Colonic mucosa (tissue), 4 donors: ENCODE results near the gene ARID1B. TPM values are rescaled to one million over a fixed set of nuclear protein-coding genes. Genes with fewer than 3 reads are reported as not detected.

Experiments used
- DNase-seq: peaks from one replicate; pipeline ENCODE4 v3.0.0-alpha.2; 2020
- H3K27ac ChIP-seq: fragments of 200-600 bp; one replicate; pipeline ENCODE4 v1.8.0; 2021
- H3K27me3 ChIP-seq: fragments of 200-600 bp; one replicate; pipeline ENCODE4 v1.8.0; 2021
- H3K36me3 ChIP-seq: fragments of 200-600 bp; one replicate; pipeline ENCODE4 v1.8.0; 2021
- H3K4me1 ChIP-seq: fragments of 200-600 bp; one replicate; pipeline ENCODE4 v1.8.0; 2021; ENCODE audit warnings: mild to moderate bottlenecking
- H3K4me3 ChIP-seq: fragments of 200-600 bp; one replicate; pipeline ENCODE4 v1.8.0; 2021
- H3K9ac ChIP-seq, 2 donors: one replicate each; pipeline ENCODE4 v1.7.0; 2013; ENCODE audit warnings: control low read depth in 2 of 2, low read depth in 2 of 2, low read length in 2 of 2
- H3K9me3 ChIP-seq: fragments of 200-600 bp; one replicate; pipeline ENCODE4 v1.8.0; 2021
- intact Hi-C: fragments of 100-400 bp; cut with DNase I; formaldehyde crosslinking; loops from one replicate; pipeline ENCODE4 v1.14.1; 2022
- total RNA-seq, 2 donors: library from RNA; stranded (reverse); fragmentation: NEBNext Ultra II Directional in 1 of 2; extraction: Animal tissue kit (Norgen Biotek cat#: 25700) in 1 of 2; gene quantifications; one replicate each; pipeline ENCODE4 v1.2.1, GENCODE V29; 2021
- TF ChIP-seq, protein P1 (sequence below): fragments of 200-600 bp; IDR thresholded peaks from one replicate; pipeline ENCODE4 v1.8.0; 2022; ENCODE audit warnings: antibody characterized with exemption, mild to moderate bottlenecking
- donor health status: healthy.
- donor health status: DM: no; HTN: no; CAD: no.
- donor health status: DM: no; HTN: no; CAD: no.

The ARID1B gene
- total RNA-seq, 2 donors from 2014 or later: 61.3 to 71.5 TPM

DNA sequence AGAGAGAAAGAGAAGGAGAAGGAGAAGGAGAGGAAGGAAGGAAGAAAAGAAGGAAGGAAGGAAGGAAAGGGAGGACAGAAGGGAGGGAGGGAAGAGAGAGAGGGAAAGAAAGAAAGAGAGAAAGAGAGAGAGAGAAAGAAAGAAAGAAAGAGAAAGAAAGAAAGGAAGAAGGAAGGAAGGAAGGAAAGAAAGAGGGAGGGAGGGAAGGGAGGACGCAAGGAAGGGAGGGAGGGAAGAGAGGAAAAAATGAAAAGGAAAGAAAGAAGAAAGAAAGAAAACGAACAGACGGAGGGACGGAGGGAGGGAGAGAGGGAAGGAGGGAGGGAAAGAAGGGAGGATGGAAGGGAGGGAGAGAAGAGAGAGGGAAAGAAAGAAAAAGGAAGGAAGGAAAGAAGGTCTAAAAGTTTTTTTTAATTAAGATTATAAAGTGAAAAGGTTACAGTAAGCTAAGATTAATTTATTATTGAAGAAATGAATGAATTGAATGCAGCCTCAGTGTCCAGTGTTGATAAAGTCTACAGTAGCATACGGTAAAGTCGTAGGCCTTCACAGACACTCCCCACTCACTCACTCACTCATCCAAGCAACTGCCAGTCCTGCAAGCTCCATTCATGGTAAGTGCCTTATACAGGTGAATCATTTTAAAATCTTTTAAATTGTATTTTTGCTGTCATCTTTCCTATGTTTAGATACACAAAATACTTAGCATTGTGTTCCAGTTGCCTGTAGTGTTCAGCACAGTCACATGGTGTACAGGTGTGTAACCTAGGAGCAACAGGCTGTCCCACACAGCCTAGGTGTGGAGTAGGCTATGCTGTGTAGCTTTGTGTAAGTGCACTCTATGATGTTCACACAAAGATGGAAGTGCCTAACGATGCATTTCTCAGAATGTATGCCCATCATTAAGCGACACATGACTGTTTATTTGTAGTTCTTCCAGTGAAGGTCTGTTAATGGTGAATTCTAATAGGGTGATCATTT lies 20.3 kb upstream of the ARID1B start:
- H3K4me1 ChIP-seq: no peaks in the 10 kb centered on the region
- no peak overlapping the region for H3K4me3 ChIP-seq
- H3K36me3 ChIP-seq: no peaks in the 10 kb centered on the region
- H3K9me3 ChIP-seq: no peaks in the 10 kb centered on the region
- TF ChIP-seq, protein P1, sequence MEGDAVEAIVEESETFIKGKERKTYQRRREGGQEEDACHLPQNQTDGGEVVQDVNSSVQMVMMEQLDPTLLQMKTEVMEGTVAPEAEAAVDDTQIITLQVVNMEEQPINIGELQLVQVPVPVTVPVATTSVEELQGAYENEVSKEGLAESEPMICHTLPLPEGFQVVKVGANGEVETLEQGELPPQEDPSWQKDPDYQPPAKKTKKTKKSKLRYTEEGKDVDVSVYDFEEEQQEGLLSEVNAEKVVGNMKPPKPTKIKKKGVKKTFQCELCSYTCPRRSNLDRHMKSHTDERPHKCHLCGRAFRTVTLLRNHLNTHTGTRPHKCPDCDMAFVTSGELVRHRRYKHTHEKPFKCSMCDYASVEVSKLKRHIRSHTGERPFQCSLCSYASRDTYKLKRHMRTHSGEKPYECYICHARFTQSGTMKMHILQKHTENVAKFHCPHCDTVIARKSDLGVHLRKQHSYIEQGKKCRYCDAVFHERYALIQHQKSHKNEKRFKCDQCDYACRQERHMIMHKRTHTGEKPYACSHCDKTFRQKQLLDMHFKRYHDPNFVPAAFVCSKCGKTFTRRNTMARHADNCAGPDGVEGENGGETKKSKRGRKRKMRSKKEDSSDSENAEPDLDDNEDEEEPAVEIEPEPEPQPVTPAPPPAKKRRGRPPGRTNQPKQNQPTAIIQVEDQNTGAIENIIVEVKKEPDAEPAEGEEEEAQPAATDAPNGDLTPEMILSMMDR: no peak
- no peaks in the 10 kb centered on the region for H3K27me3 ChIP-seq
- no peak overlapping the region for H3K9ac ChIP-seq
- intact Hi-C loops: no loop called here
- DNase-seq: no peak
- H3K27ac ChIP-seq: no peak overlapping the region

- H3K36me3 ChIP-seq: no peaks in the 10 kb centered on the region
- intact Hi-C loops: no loop called here
- H3K4me1 ChIP-seq: no peaks in the 10 kb centered on the region
- H3K9ac ChIP-seq: no peak overlapping the region
- no peak overlapping the region for H3K4me3 ChIP-seq
- DNase-seq: no peak
- no peaks in the 10 kb centered on the region for H3K9me3 ChIP-seq
- TF ChIP-seq, protein P1: no peak
- H3K27ac ChIP-seq: no peak overlapping the region
- H3K27me3 ChIP-seq: no peaks in the 10 kb centered on the region
Observed at GRCh38 chr6:156757849-156758248, 19.3 kb upstream of the ARID1B start.

DNA sequence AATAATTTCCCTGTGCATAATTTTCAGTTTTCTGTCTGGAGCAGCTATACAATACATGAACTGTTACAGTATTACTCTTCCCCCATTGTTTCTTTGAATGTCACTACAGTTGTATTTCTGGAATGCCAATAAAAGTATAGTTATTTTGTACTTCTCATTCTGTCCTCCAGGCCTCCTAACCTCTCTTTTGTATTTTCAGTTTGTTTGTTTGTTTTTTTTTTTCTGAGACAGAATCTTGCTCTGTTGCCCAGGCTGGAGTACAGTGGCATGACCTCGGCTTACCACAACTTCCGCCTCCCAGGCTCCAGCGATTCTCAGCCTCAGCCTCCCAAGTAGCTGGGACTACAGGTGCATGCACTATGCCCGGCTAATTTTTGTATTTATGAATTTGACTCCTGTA lies 16.8 kb upstream of the ARID1B start:
- Histone ChIP-seq H3K9me3 (no peaks in the 10 kb centered on the region), H3K9ac (no peak overlapping the region), H3K4me3 (no peak overlapping the region), H3K36me3 (no peaks in the 10 kb centered on the region), H3K27me3 (no peaks in the 10 kb centered on the region), H3K27ac (no peak overlapping the region), H3K4me1 (no peaks in the 10 kb centered on the region)
- no peak for DNase-seq
- intact Hi-C loops: no loop called here
- TF ChIP-seq, protein P1: no peak

- DNase-seq: no peak
- no peak overlapping the region for H3K27ac ChIP-seq
- no peaks in the 10 kb centered on the region for H3K36me3 ChIP-seq
- intact Hi-C loops: no loop called here
- H3K4me3 ChIP-seq: no peak overlapping the region
- H3K9me3 ChIP-seq: no peaks in the 10 kb centered on the region
- H3K9ac ChIP-seq: no peak overlapping the region
- TF ChIP-seq, protein P1: no peak
- no peaks in the 10 kb centered on the region for H3K4me1 ChIP-seq
- no peaks in the 10 kb centered on the region for H3K27me3 ChIP-seq
Observed at GRCh38 chr6:156762547-156762946, 14.6 kb upstream of the ARID1B start.

- TF ChIP-seq, protein P1: no peak
- H3K4me3 ChIP-seq: no peak overlapping the region
- H3K9me3 ChIP-seq: no peaks in the 10 kb centered on the region
- no peaks in the 10 kb centered on the region for H3K36me3 ChIP-seq
- no peaks in the 10 kb centered on the region for H3K27me3 ChIP-seq
- DNase-seq: no peak
- H3K27ac ChIP-seq: no peak overlapping the region
- intact Hi-C loops: no loop called here
- no peaks in the 10 kb centered on the region for H3K4me1 ChIP-seq
- no peak overlapping the region for H3K9ac ChIP-seq
Observed at GRCh38 chr6:156765117-156765516, 12.1 kb upstream of the ARID1B start.
